ENCODE data around the gene TENM3.

- TF ChIP-seq CTCF (tag by site-specific recombination; IDR thresholded peaks at IDR 0.05) (no peak), ZBTB21 (tag by site-specific recombination; IDR thresholded peaks at IDR 0.05) (no peak), TCF7L2 (IDR thresholded peaks at IDR 0.05; ENCODE audit: borderline replicate concordance, low read depth, low read length) (no peak), ZNF274 (IDR thresholded peaks at IDR 0.05; ENCODE audit: low read length) (no peak), ZNF274 (tag by site-specific recombination; IDR thresholded peaks at IDR 0.05; ENCODE audit: borderline replicate concordance) (no peak), PRDM4 (tag by site-specific recombination; IDR thresholded peaks at IDR 0.05) (no peak), RBAK (tag by site-specific recombination; IDR thresholded peaks at IDR 0.05) (no peak), SALL2 (tag by site-specific recombination; IDR thresholded peaks at IDR 0.05; ENCODE audit: borderline replicate concordance) (no peak), ZNF10 (tag by site-specific recombination; IDR thresholded peaks at IDR 0.05) (no peak), ZNF473 (tag by site-specific recombination; IDR thresholded peaks at IDR 0.05) (no peak), MEIS1 (CRISPR knock-in tag; IDR thresholded peaks at IDR 0.05; ENCODE audit: borderline replicate concordance) (no peak), YY1 (tag by site-specific recombination; IDR thresholded peaks at IDR 0.05) (no peak), ZNF223 (tag by site-specific recombination; IDR thresholded peaks at IDR 0.05) (no peak)
- TF ChIP-seq, protein P1, sequence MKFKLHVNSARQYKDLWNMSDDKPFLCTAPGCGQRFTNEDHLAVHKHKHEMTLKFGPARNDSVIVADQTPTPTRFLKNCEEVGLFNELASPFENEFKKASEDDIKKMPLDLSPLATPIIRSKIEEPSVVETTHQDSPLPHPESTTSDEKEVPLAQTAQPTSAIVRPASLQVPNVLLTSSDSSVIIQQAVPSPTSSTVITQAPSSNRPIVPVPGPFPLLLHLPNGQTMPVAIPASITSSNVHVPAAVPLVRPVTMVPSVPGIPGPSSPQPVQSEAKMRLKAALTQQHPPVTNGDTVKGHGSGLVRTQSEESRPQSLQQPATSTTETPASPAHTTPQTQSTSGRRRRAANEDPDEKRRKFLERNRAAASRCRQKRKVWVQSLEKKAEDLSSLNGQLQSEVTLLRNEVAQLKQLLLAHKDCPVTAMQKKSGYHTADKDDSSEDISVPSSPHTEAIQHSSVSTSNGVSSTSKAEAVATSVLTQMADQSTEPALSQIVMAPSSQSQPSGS (tag by site-specific recombination; IDR thresholded peaks at IDR 0.05; ENCODE audit: low read depth) = no peak
- TF ChIP-seq, protein P2, sequence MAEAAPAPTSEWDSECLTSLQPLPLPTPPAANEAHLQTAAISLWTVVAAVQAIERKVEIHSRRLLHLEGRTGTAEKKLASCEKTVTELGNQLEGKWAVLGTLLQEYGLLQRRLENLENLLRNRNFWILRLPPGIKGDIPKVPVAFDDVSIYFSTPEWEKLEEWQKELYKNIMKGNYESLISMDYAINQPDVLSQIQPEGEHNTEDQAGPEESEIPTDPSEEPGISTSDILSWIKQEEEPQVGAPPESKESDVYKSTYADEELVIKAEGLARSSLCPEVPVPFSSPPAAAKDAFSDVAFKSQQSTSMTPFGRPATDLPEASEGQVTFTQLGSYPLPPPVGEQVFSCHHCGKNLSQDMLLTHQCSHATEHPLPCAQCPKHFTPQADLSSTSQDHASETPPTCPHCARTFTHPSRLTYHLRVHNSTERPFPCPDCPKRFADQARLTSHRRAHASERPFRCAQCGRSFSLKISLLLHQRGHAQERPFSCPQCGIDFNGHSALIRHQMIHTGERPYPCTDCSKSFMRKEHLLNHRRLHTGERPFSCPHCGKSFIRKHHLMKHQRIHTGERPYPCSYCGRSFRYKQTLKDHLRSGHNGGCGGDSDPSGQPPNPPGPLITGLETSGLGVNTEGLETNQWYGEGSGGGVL (tag by site-specific recombination; IDR thresholded peaks at IDR 0.05) = no peak
Measured at GRCh38 chr4:182418054-182418734, 175.0 kb downstream of the TENM3 start.
